ENCODE data around the gene CABLES2. TPM values are rescaled to one million over a fixed set of nuclear protein-coding genes. Genes with fewer than 3 reads are reported as not detected.

Gene CABLES2, protein sequence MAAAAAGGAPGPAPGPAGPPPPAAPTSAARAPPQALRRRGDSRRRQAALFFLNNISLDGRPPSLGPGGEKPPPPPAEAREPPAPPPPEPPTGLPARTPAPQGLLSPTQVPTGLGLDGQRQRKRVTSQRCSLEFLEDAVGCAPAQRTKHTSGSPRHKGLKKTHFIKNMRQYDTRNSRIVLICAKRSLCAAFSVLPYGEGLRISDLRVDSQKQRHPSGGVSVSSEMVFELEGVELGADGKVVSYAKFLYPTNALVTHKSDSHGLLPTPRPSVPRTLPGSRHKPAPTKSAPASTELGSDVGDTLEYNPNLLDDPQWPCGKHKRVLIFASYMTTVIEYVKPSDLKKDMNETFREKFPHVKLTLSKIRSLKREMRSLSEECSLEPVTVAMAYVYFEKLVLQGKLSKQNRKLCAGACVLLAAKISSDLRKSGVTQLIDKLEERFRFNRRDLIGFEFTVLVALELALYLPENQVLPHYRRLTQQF
- total RNA-seq = 1 to 10 TPM; 2.8 to 5.3 (median 3.7) TPM

DNA sequence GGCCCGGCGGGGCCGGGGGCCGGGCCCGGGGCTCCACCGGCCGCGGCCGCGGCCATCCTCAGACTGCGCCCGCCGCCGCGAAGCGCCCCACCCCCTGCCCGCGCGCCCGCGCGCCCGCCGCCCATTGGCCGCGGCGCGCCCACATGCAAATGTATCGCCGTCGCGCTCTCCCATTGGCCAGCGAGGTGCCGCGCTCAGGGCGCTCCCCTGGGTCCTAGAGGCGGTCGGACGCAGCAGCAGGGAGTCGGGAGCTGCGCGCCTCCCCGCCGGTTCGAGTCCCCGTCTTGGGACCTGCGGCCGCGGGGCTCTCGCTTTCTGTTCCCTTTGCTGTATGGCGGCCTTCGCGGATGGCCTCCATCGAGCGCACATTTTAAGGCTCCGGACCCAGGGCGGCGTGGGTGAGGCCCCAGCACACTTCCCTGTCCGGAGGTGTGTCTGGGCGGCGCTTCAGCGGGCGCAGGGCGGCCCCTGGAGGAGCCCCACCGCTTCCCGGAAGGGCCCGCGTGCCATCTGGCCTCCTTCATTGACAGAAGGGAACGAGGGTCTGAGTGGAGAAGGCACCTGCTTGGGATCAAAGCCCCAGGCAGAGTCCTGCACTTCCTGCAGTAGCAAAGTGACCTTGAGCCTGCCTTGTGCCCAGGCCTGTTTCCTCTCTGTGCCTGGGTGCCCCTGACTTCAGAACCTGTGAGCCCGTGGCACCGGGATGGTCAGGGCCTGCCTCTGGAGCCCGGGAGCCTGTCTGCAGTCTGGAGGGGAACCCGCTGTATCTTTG is at the start of gene CABLES2:
TSS of gene CABLES2 (minus strand) at position 65 of the 772 bp plus-strand sequence. CDS start at position 56, 9 bp downstream.
- intact Hi-C loops (cut with DNase I; ENCODE audit: low total_unique reads) = loop anchor here (10.0 kb wide), 1 partner anchor 397 kb away; the partner anchor contains the start of gene OGFR
- TF ChIP-seq POLR2A (IDR thresholded peaks at IDR 0.05) (no peak), CTCF (IDR thresholded peaks at IDR 0.05) (peak in 1 of 3 donors; percentile 12)
- peak within 1 kb of the TSS; percentile 50 for H3K4me3 ChIP-seq (ENCODE audit: low read depth, poor library complexity, severe bottlenecking)
- DNase-seq (ENCODE audit: low spot score in 2 of 2) = peak; percentile 90 to 98
- 10 to 16% methylated on average over 16 to 32 of the region's 73 CpGs for WGBS, 2 donors

GRCh38 chr20:62455929-62456328 is 48.8 kb upstream of the CABLES2 start:
- TF ChIP-seq CTCF (IDR thresholded peaks at IDR 0.05) (no peak), POLR2A (IDR thresholded peaks at IDR 0.05) (no peak)
- no peak for DNase-seq (ENCODE audit: low spot score in 2 of 2)
- H3K4me3 ChIP-seq (ENCODE audit: low read depth, poor library complexity, severe bottlenecking) = no peak overlapping the region
- intact Hi-C loops (cut with DNase I; ENCODE audit: low total_unique reads) = no loop called here
- WGBS, 2 donors = 70 to 72% methylated on average over 14 to 15 of the region's 15 CpGs

- no peak overlapping the region for H3K4me3 ChIP-seq (ENCODE audit: low read depth, poor library complexity, severe bottlenecking)
- 63 to 64% methylated on average over 28 to 30 of the region's 30 CpGs for WGBS, 2 donors
- no peak for DNase-seq (ENCODE audit: low spot score in 2 of 2)
- no peak for TF ChIP-seq POLR2A (IDR thresholded peaks at IDR 0.05)
- TF ChIP-seq CTCF (IDR thresholded peaks at IDR 0.05) = no peak
- intact Hi-C loops (cut with DNase I; ENCODE audit: low total_unique reads) = no loop called here
These were observed 48.0 kb upstream of the CABLES2 start for GRCh38 chr20:62454904-62455636.

GRCh38 chr20:62453186-62453808 is 46.2 kb upstream of the CABLES2 start:
- H3K4me3 ChIP-seq (ENCODE audit: low read depth, poor library complexity, severe bottlenecking) = no peak overlapping the region
- WGBS, 2 donors = 69 to 81% methylated on average over 16 to 17 of the region's 17 CpGs
- TF ChIP-seq POLR2A (IDR thresholded peaks at IDR 0.05) (no peak), CTCF (IDR thresholded peaks at IDR 0.05) (no peak)
- intact Hi-C loops (cut with DNase I; ENCODE audit: low total_unique reads) = no loop called here
- no peak for DNase-seq (ENCODE audit: low spot score in 2 of 2)

DNA sequence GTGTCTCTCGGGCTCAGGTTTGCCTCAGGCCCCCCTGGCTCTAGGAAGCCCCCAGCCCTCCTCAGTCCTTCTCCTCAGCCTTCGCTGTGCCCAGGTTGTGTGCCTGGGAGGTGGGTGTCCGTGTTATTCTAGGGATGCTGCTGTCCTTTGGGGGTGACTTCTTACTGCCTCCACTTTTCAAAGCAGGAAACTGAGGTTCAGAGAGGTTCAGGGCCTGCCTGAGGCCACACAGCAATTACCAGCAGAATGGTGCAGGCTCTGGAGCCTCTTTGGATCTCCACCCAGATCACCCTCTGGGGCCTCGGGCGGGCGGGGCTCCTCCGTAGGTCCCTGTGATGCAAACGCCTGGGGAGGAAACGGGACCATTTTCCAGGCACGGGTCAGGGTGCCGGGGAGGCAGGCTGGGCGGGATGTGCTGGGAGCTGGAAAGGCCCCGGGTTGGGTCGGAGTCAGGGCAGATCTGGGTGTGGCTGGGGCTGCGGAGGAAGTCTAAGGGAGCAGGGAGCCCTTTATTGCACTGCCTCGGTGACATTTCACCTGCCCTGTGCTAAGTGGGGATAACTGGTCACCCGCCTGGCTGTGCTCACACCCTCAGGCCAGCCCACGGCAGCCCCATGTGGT is 45.5 kb upstream of the CABLES2 start:
- WGBS, 2 donors = 41 to 43% methylated on average over 13 to 18 of the region's 18 CpGs
- TF ChIP-seq CTCF (IDR thresholded peaks at IDR 0.05) (no peak), POLR2A (IDR thresholded peaks at IDR 0.05) (no peak)
- intact Hi-C loops (cut with DNase I; ENCODE audit: low total_unique reads) = no loop called here
- no peak overlapping the region for H3K4me3 ChIP-seq (ENCODE audit: low read depth, poor library complexity, severe bottlenecking)
- no peak for DNase-seq (ENCODE audit: low spot score in 2 of 2)
